ENCODE measurements around the gene NIPSNAP2.
"Not testable (repeated sequence)": the region's sequence is repeated elsewhere in the genome, so short reads cannot be mapped to it uniquely, and the experiment has no call there.

Gene NIPSNAP2

DNA sequence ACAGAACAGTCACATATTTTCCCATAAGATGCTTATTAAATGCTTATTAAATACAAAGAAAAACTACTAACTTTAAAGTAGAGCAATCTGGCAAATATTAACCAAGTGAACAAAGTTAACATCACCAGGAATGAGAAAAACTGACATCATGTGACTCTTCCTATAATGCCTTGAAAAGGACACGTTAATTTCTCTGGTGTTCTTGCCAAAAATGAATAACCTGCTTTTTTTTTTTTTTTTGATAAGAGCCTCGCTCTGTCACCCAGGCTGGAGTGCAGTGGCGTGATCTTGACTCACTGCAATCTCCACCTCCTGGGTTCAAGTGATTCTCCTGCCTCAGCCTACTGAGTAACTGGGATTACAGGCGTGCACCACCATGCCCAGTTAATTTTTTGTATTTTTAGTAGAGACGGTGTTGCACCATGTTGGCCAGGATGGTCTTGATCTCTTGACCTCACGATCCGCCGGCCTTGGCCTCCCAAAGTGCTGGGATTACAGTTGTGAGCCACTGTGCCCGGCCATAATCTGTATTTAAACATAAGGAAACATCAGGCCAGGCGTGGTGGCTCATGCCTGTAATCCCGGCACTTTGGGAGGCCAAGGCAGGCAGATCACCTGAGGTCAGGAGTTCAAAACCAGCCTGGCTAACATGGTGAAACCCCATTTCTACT, 83.2 kb downstream of the NIPSNAP2 start:
- not testable (repeated sequence) for DNase-seq (ENCODE audit: low read depth)

DNA sequence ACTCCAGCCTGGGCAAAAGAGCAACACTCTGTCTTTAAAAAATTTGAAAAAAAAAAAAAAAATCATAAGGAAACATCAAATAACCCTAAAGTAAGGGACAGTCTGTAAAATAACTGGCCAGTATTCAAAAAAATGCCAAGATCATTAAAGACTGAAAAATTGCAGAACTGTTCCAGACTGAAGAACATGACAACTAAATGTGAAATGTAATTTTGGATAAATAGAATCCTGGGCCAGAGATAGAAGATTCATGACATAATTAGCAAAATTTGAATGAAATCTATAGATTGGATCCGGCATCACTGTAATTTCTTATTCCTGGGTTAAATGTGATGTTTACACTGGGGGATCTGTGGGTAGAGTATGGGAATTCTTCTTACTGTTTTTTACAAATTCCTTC, 83.9 kb downstream of the NIPSNAP2 start:
- DNase-seq (ENCODE audit: low read depth) = no peak

DNA sequence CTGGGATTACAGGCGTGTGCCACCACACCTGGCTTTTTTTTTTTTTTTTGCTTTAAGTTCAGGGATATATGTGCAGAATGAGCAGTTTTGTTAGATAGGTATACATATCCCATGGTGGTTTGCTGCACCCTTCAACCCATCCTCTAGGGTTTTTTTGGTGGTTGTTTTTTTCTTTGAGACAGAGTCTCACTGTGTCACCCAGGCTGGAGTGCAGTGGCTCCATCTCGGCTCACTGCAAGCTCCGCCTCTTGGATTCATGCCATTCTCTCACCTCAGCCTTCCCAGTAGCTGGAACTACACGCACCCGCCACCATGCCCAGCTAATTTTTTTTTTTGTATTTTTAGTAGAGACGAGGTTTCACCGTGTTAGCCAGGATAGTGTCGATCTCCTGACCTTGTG, 84.4 kb downstream of the NIPSNAP2 start:
- not testable (repeated sequence) for DNase-seq (ENCODE audit: low read depth)
